ENCODE measurements around the gene PIAS1.

GRCh38 chr15:68103603-68104002 is 49.5 kb downstream of the PIAS1 start:
- TF ChIP-seq BCL11B (tag by site-specific recombination; IDR thresholded peaks at IDR 0.05; ENCODE audit: low read depth) (no peak), MYNN (tag by site-specific recombination; IDR thresholded peaks at IDR 0.05; ENCODE audit: borderline replicate concordance) (no peak), CTCF (tag by site-specific recombination; IDR thresholded peaks at IDR 0.05) (no peak)

Measured in HEK293 (cell line).